Neuron (in vitro differentiated cells): ENCODE results near the gene CARMIL1.

Experiments used
- H2AFZ ChIP-seq: one replicate; pipeline ENCODE4 v1.6.1; 2013; ENCODE audit warnings: low read depth, mild to moderate bottlenecking, inconsistent platforms, low read length, moderate library complexity
- H3K27me3 ChIP-seq: one replicate; pipeline ENCODE4 v1.6.1; 2013; ENCODE audit warnings: low read length; ENCODE audit not compliant: insufficient read depth
- H3K36me3 ChIP-seq: one replicate; pipeline ENCODE4 v1.6.1; 2013; ENCODE audit warnings: low read length; ENCODE audit not compliant: insufficient read depth
- H3K4me1 ChIP-seq: one replicate; pipeline ENCODE4 v1.6.1; 2013; ENCODE audit warnings: low read length; ENCODE audit not compliant: insufficient read depth
- H3K4me3 ChIP-seq: 2 replicates; pipeline ENCODE4 v1.5.1; 2013; ENCODE audit warnings: mild to moderate bottlenecking, low read length, moderate library complexity
- H3K9me3 ChIP-seq: one replicate; pipeline ENCODE4 v1.6.1; 2013; ENCODE audit warnings: low read length

The CARMIL1 gene

DNA sequence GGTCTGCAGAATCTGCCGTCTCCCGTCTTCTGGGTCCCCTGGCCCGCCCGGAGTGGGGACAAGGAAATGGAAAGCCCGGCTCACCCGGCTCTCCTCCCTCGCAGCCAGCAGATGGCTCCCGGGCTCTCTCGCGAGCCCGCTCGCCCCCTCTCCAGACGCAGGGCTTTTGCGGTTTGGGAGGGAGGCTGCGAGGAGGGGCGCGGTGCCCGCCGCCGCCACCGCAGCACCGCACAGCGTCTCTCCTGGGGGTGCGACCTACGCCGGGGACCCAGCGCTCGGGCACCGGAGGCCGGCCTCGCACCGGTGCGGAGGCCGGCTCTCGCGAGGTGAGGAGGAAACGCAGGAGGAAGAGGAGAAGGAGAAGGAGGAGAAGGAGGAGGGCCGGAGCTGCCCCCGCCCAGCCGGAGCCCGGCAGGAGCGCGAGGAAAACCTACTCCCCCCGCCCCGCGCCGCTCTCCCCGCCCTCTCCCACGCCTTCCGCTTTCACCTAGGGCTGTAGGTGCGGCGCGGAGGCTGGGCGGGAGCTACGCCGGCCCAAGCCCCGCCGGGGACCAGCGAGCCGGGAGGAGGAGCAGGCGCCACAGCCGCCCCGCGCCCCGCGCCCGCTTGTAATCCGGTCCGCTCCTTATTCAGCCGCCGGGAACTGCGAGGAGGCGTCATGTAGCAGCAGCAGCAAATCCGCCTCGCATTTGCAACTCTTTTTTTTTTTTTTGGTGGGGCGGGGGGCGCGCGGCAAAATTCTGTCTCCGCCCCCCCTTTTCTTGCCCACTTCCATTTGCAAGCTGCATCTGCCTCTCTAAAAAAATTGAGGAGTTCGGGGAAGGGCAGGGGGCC, at the start of gene CARMIL1:
Gene CARMIL1 (plus strand): TSS at position 461 of the 834 bp plus-strand sequence. CDS start 422 bp downstream, outside the sequence.
- Histone ChIP-seq H3K36me3 (no peaks in the 10 kb centered on the region), H3K4me3 (peak within 1 kb of the TSS; percentile 77), H3K9me3 (no peaks in the 10 kb centered on the region), H2AFZ (peak within 1 kb of the TSS; percentile 97), H3K4me1 (peaks cover 40% of the 10 kb centered on the region), H3K27me3 (no peaks in the 10 kb centered on the region)

DNA sequence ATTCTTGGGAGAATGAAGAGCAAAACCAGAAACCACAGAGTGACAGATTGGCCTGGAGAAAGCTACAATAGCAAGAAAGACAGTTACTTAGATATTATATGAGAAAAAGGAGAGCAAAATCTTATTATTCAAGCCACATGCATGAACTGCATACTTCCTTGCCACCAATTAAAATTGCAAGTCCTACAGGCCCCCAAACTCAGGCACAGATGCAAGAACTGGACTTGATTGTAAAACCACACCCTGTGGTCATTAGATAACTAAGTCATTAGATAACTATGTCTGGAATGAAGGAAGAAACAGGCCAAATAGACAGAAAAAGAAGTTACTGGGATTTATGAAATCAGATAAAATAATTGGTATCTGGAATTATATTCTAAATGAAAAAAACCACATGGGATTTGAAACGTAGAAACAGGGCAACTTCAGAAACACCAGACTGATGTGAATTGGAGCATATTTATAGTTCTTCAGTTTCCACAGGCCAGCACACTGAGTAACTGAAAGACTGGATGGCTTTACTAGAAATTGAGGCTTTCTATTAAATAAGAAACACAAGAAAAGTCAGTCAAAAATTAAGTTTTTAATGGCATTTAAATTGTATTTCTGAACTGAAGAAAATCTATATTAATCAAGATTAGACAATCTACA, 49.4 kb upstream of the CARMIL1 start:
- H3K4me3 ChIP-seq = no peak overlapping the region
- peaks cover 8% of the 10 kb centered on the region for H3K4me1 ChIP-seq
- H3K27me3 ChIP-seq = no peaks in the 10 kb centered on the region
- H3K36me3 ChIP-seq = no peaks in the 10 kb centered on the region
- H2AFZ ChIP-seq = no peak overlapping the region
- no peaks in the 10 kb centered on the region for H3K9me3 ChIP-seq

DNA sequence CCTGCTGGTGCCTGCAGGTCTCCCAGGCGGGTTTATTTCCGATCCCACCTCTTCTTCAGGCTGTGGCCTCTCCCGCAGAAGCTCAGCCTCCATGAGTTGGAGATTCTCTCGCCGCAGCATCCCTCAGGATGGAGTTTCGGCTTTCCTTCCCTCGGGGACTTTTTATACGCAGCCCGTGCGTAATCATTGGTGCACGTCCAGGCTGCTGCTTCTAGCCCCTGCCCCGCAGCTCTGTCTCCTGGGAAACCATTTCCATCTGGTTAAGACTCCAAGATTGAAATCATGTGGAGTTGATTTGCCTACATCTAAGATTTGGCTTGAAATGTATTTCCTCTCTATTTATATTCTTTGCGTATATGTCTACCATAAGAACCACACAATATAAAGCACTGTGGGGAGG, 46.7 kb upstream of the CARMIL1 start:
- H3K27me3 ChIP-seq = no peaks in the 10 kb centered on the region
- H3K4me3 ChIP-seq = no peak overlapping the region
- no peaks in the 10 kb centered on the region for H3K36me3 ChIP-seq
- no peaks in the 10 kb centered on the region for H3K9me3 ChIP-seq
- no peak overlapping the region for H2AFZ ChIP-seq
- peaks cover 8% of the 10 kb centered on the region for H3K4me1 ChIP-seq

DNA sequence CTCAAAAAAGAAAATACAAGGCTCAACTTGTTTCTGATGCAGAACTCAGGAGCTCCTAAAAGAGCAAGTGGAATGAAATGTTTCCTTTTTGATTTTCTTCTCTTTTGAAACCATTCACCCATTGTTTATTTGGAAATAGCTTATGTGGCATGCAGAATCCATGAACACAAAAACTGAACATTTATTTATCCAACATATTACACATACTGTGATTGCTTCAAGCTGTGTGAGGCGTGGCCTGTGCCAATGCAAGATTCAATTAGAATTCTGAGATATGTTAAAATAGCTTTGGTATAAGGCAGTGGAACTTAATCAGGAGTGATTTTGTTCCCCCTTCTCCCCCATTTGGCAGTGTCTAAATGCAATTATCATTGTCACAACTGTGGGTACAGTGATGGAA, 45.9 kb upstream of the CARMIL1 start:
- no peaks in the 10 kb centered on the region for H3K27me3 ChIP-seq
- no peaks in the 10 kb centered on the region for H3K9me3 ChIP-seq
- H3K36me3 ChIP-seq = no peaks in the 10 kb centered on the region
- H2AFZ ChIP-seq = no peak overlapping the region
- H3K4me1 ChIP-seq = peaks cover 8% of the 10 kb centered on the region
- no peak overlapping the region for H3K4me3 ChIP-seq

DNA sequence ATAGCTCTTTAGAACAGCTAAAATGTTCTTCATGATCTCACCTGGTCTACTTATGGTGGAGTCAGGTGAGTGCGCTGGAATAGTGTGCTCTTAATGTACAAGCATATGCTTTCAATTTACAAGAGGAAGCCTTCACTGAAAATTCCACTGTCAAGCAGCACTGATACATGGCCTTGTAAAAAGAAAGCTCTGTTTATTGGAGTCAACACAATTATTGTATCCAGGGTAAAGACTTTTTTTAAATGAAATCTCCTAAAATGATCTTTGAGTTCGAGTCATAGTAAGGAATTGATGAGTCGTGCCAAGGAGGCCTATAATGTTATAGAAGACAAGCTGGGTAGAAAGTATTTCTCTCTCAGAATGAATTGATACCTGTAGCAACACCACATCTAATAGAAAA, 41.6 kb upstream of the CARMIL1 start:
- Histone ChIP-seq H3K4me3 (no peak overlapping the region), H3K9me3 (no peaks in the 10 kb centered on the region), H2AFZ (no peak overlapping the region), H3K36me3 (no peaks in the 10 kb centered on the region), H3K4me1 (peaks cover 5% of the 10 kb centered on the region), H3K27me3 (no peaks in the 10 kb centered on the region)

DNA sequence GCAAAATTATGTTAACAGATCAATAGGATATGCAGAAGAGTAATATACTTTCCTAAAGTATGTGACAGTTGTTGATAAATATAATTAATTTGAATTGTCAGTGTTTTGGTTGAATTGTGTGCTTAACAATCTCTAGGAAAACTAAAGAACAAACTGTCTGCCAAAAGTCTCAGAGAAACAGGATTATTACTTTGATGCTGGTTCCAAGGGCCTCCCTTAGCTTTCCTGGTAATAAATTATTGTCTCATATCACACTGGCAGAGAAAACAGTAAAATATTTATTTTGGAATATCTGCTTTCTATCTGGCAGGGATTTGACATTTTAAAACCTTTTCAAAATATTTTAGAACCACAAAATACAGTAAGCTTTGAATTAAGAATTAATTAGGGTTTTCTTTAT, 40.1 kb upstream of the CARMIL1 start:
- Histone ChIP-seq H3K27me3 (no peaks in the 10 kb centered on the region), H3K36me3 (no peaks in the 10 kb centered on the region), H3K9me3 (no peaks in the 10 kb centered on the region), H3K4me1 (no peaks in the 10 kb centered on the region), H2AFZ (no peak overlapping the region), H3K4me3 (no peak overlapping the region)

DNA sequence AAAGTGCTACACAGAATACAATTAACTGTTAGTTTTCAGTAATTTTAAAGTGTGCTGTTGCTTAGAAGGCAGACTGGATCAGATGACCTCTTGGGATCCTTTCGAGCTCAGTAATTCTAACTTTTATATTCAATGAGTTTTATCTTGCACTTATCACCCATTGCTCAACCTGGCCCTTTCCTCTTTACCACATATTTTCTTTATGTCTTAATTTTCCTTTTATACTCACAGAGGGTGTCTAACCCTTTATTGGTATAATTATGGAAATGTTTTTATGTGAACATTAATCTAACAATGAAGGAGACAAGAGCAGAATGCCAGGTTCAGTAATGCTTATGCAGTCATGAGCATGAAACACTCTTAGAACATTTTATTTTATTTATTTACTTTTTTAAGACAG, 39.7 kb upstream of the CARMIL1 start:
- Histone ChIP-seq H3K9me3 (no peaks in the 10 kb centered on the region), H3K4me1 (no peaks in the 10 kb centered on the region), H2AFZ (no peak overlapping the region), H3K27me3 (no peaks in the 10 kb centered on the region), H3K36me3 (no peaks in the 10 kb centered on the region), H3K4me3 (no peak overlapping the region)

DNA sequence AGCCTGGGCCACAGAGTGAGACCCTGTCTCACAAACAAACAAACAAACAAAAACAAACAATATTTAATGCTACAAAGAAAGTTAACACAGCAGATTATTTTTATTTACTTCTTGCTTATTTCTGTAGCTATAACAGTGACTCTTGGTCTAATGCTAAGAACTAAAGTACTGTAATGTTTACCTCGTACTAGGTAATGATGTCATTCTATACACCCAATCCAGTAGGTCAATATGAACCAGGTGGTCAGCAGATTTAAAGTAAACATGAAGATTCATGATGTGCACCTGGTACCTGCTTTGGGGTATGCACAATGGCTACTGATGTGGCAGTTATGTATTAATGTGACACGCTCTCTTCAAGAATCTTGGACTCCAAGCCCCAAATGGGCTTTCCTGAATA, 36.6 kb upstream of the CARMIL1 start:
- no peaks in the 10 kb centered on the region for H3K4me1 ChIP-seq
- H3K4me3 ChIP-seq = no peak overlapping the region
- H3K27me3 ChIP-seq = no peaks in the 10 kb centered on the region
- H3K36me3 ChIP-seq = no peaks in the 10 kb centered on the region
- H2AFZ ChIP-seq = no peak overlapping the region
- H3K9me3 ChIP-seq = no peaks in the 10 kb centered on the region

DNA sequence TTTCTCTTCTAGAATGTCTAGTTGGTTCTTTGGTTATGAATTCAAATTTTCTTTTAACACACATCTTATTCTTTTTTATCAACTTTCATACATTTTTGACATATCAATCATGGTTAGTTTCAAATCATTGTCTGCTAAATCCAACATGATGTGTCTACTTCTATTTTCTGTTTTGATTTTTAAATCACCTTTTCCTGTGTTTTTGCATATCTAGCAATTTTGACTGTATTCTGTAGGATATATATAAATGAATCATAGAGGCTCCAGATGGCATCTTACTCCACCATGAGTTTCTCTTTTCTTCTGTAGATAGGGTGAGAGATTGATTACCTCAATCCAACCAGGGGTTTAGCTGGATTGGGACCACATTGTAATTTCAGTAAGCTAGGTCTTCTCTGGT, 34.3 kb upstream of the CARMIL1 start:
- H3K36me3 ChIP-seq = no peaks in the 10 kb centered on the region
- no peak overlapping the region for H2AFZ ChIP-seq
- no peaks in the 10 kb centered on the region for H3K27me3 ChIP-seq
- no peak overlapping the region for H3K4me3 ChIP-seq
- H3K9me3 ChIP-seq = no peaks in the 10 kb centered on the region
- no peaks in the 10 kb centered on the region for H3K4me1 ChIP-seq

DNA sequence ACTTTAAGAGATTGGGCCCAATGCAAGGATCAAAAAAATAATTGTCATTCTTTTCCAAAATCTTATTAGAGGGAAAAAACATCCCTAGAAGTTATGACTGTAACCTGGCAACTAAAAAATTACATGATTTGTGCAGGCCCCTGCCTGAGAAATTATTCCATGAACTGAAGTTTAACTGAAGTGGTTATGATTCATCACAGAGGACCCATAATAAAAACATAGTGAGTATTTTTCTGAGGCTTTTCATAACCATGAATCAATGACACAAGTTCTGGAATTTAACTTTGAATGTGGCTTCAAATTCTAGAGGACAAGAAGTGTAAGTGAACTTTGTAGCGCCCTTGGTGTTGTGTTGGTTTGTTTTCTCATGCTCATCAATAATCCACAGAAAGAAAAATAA, 31.1 kb upstream of the CARMIL1 start:
- Histone ChIP-seq H3K36me3 (no peaks in the 10 kb centered on the region), H2AFZ (no peak overlapping the region), H3K9me3 (no peaks in the 10 kb centered on the region), H3K4me3 (no peak overlapping the region), H3K4me1 (no peaks in the 10 kb centered on the region), H3K27me3 (no peaks in the 10 kb centered on the region)

DNA sequence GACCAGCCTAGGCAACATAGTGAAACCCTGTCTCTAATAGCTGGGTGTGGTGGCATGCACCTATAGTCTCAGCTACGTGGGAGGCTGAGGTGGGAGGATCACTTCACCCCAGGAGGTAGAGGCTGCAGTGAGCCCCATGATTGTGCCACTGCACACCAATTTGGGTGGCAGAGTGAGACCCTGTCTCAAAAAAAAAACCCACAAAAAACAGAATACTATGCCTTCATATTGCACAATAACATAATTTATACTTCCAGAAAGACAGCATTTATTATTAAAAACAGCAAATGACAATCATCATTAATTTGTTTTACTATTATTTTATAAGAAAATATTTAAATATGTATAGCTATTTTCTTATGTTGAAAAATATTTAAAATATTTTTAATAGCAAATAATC, 30.0 kb upstream of the CARMIL1 start:
- H3K4me1 ChIP-seq = no peaks in the 10 kb centered on the region
- no peak overlapping the region for H2AFZ ChIP-seq
- H3K27me3 ChIP-seq = no peaks in the 10 kb centered on the region
- H3K4me3 ChIP-seq = no peak overlapping the region
- H3K9me3 ChIP-seq = no peaks in the 10 kb centered on the region
- H3K36me3 ChIP-seq = no peaks in the 10 kb centered on the region

DNA sequence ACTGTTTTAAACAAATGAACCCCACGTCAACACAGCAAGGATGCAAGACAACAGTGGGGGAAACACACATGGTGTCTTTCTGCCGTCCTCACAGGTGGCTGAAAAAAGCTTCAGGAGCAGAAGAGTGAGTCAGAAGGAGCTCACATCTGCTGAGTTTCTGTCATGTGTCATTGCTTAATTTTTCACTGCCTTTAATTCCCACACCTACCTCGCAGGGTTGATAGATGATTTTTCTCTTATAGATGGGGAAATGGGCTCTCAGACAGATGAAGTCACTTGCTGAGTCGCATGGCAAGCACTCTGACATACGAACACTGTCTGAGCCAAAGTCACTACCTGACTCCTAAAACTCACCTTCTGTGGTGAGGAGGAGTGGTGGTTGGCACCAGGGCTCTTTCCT, 28.3 kb upstream of the CARMIL1 start:
- Histone ChIP-seq H3K36me3 (no peaks in the 10 kb centered on the region), H3K27me3 (no peaks in the 10 kb centered on the region), H2AFZ (no peak overlapping the region), H3K4me1 (no peaks in the 10 kb centered on the region), H3K9me3 (no peaks in the 10 kb centered on the region), H3K4me3 (no peak overlapping the region)

DNA sequence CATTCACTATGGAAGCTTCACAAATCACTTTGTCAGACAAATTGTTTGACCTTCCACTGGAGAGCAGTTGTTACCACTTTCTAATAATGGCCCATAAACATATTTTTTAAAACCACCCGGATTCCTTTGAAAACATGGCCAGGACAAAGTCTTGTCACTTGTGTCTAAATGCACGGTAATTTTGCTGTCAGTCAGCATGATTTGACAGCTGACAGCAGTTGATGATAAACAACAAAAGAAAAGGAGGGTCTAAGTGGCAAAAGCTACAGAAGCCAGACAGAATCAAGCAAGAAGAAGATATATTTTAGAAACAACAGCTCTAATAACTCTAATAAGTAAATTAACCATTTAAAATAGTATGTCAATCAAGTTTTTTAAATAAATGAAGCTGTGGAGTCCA, 27.7 kb upstream of the CARMIL1 start:
- no peaks in the 10 kb centered on the region for H3K9me3 ChIP-seq
- H3K27me3 ChIP-seq = no peaks in the 10 kb centered on the region
- H3K36me3 ChIP-seq = no peaks in the 10 kb centered on the region
- H2AFZ ChIP-seq = no peak overlapping the region
- no peaks in the 10 kb centered on the region for H3K4me1 ChIP-seq
- no peak overlapping the region for H3K4me3 ChIP-seq
